ENCODE data around the gene MAGI2.
"Not testable (repeated sequence)": the region's sequence is repeated elsewhere in the genome, so short reads cannot be mapped to it uniquely, and the experiment has no call there.

MAGI2 gene

DNA sequence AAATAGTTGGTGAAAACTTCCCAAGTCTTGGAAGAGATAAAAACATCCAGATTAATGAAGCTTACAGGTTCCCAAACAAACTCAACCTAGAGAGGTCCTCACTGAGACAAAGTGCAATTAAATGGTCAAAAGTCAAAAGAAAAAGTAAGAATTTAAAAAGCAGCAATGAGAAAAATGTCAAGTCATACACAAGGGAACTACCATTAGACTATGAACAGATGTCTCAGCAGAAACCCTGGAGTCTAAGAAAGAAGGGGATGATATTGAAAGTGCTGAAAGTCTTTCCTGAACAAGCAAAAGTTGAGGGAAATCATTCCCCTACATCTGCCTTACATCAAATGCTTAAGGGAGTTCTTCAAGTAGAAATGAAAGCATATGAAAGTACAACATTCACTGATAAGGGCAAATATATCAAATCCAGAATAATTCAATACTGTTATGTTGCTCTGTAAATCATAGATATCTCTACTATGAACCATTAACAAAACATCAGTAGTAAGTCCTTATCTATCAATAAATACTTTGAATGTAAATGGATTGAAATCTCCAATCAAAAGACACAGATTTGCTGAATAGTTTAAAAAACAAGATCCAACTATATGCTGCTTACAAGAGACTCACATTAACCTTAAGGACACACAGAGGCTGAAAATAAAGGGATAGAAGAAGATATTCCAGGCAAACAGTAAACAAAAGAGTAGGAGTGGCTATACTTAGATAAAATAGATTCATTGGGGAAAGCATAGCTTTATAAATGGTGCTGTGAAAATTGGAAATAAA lies 1205.4 kb downstream of the MAGI2 start:
- FAIRE-seq, result no peak
- TF ChIP-seq SPI1 (IDR thresholded peaks at IDR 0.05; ENCODE audit: low read depth, low read length) (no peak), PAX5 (IDR thresholded peaks at IDR 0.05; ENCODE audit: insufficient read depth, low read length, severe bottlenecking) (no peak), TAF1 (IDR thresholded peaks at IDR 0.05; ENCODE audit: low read depth, low read length) (no peak), POU2F2 (IDR thresholded peaks at IDR 0.05; ENCODE audit: low read depth, low read length) (no peak), POLR2AphosphoS5 (IDR thresholded peaks at IDR 0.05; ENCODE audit: low read depth, low read length) (no peak), POLR2A (IDR thresholded peaks at IDR 0.05; ENCODE audit: low read depth, low read length) (no peak)
- no peak for DNase-seq (ENCODE audit: insufficient read length, low spot score)

DNA sequence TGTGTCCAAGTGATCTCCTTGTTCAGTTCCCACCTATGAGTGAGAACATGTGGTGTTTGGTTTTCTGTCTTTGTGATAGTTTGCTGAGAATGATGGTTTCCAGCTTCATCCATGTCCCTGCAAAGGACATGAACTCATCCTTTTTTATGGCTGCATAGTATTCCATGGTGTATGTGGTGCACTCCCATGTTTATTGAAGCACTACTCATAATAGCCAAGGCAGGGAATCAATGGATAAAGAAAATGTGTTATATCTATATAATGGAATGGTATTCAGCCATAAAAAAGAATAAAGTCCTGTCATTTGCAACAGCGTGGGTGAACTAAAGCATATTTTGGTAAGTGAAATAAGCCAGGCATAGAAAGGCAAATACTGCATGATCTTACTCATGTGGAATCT lies 1213.3 kb downstream of the MAGI2 start:
- DNase-seq (ENCODE audit: insufficient read length, low spot score); FAIRE-seq: not testable (repeated sequence)

DNA sequence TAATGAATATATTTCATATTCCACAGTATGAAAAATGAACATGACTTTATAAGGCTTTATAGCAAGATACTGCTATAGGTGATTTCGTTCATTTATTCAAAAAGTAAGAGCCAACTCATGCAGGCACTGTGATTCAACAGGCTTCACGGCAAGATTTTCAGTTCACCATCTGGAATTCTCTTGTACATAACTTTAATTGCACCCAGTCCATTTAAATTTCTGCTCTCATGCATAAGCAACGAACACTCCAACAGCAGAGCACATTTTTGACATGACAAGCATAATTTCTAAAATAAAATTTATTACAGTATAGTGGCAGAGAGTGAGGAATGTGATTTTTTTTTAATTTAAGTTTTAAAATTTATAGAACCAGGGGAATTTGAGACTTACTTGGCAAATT lies 1218.8 kb downstream of the MAGI2 start:
- TF ChIP-seq SPI1 (IDR thresholded peaks at IDR 0.05; ENCODE audit: low read depth, low read length) (no peak), PAX5 (IDR thresholded peaks at IDR 0.05; ENCODE audit: insufficient read depth, low read length, severe bottlenecking) (no peak), POU2F2 (IDR thresholded peaks at IDR 0.05; ENCODE audit: low read depth, low read length) (no peak)
- DNase-seq (ENCODE audit: insufficient read length, low spot score) (no peak), FAIRE-seq (no peak)

DNA sequence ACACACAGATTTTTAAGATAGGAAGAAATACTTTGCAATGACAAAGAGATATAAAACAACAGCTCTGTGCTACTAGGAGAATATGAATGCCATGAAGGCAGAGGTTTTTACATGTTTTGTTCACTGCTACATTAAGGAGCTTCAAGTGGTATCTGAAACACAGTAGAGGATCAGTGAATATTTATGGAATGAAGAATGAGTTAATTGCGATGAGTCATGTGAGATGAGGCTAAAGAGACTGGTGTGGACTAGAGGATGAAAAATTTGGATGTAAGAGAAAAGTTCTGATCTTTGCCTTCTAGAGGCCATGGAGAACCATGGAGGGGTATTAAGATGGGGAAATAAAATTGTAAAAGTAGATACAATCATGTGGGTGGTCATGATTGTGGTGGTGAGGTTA lies 1220.7 kb downstream of the MAGI2 start:
- TF ChIP-seq POU2F2 (IDR thresholded peaks at IDR 0.05; ENCODE audit: low read depth, low read length) (no peak), SPI1 (IDR thresholded peaks at IDR 0.05; ENCODE audit: low read depth, low read length) (no peak), TAF1 (IDR thresholded peaks at IDR 0.05; ENCODE audit: low read depth, low read length) (no peak), PAX5 (IDR thresholded peaks at IDR 0.05; ENCODE audit: insufficient read depth, low read length, severe bottlenecking) (no peak), POLR2A (IDR thresholded peaks at IDR 0.05; ENCODE audit: low read depth, low read length) (no peak), POLR2AphosphoS5 (IDR thresholded peaks at IDR 0.05; ENCODE audit: low read depth, low read length) (no peak)
- no peak for DNase-seq (ENCODE audit: insufficient read length, low spot score)
- no peak for FAIRE-seq

DNA sequence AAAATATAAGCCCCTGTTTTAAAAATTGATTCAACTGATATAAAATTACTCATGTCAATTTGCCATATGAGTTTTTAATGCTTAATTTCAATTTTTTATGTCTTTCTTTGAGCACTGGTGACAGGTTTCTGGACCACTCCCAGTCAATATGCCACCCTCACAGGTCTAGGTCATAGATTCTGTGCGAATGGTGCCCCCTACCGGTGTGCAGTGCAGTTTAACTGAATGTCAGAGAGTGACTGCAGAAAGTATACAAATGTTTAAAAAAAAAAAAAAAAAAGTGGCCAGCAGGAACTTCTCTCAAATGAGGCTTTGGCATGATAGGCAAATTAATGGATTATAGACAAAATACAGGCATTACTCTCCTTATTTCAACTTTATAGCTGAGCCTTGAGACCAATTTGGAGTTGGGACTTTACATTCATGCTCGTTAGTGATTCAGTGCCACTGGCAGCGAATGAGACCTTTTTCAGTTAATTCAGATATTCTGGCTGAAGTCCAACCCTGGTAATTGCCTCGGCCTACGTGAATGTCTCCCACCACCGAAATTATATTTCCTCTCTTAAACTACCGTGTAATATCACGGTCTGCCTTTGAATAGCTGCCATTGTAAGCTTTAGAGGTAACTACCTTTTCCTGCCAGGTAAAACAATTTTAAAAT lies 1227.3 kb downstream of the MAGI2 start:
- no peak for DNase-seq (ENCODE audit: insufficient read length, low spot score)
- FAIRE-seq, result no peak
- TF ChIP-seq SPI1 (IDR thresholded peaks at IDR 0.05; ENCODE audit: low read depth, low read length), result no peak
- TF ChIP-seq POLR2A (IDR thresholded peaks at IDR 0.05; ENCODE audit: low read depth, low read length), result no peak
- TF ChIP-seq POU2F2 (IDR thresholded peaks at IDR 0.05; ENCODE audit: low read depth, low read length), result no peak
- no peak for TF ChIP-seq TAF1 (IDR thresholded peaks at IDR 0.05; ENCODE audit: low read depth, low read length)
- no peak for TF ChIP-seq PAX5 (IDR thresholded peaks at IDR 0.05; ENCODE audit: insufficient read depth, low read length, severe bottlenecking)
- TF ChIP-seq POLR2AphosphoS5 (IDR thresholded peaks at IDR 0.05; ENCODE audit: low read depth, low read length), result no peak

DNA sequence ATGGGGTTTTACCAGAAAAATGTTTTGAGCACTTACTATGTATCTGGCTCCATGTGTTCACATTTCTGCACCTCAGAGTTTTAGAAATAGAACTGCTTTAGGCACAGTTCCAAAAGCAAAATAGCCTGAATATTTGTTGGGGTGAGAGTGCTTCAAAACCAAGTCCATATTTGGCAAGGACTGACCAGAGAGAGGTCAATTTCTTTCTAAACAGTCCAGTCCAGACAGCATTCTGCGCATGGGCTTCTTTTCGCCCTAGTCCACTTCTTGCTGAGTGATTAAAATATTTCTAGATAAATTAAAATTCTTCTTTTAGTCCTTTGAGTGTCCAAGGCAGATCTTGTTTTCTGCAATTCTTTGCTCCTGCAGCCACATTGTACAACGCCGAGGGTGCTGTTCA lies 1227.9 kb downstream of the MAGI2 start:
- no peak for DNase-seq (ENCODE audit: insufficient read length, low spot score)
- TF ChIP-seq TAF1 (IDR thresholded peaks at IDR 0.05; ENCODE audit: low read depth, low read length) (no peak), PAX5 (IDR thresholded peaks at IDR 0.05; ENCODE audit: insufficient read depth, low read length, severe bottlenecking) (no peak), POLR2AphosphoS5 (IDR thresholded peaks at IDR 0.05; ENCODE audit: low read depth, low read length) (no peak), POU2F2 (IDR thresholded peaks at IDR 0.05; ENCODE audit: low read depth, low read length) (no peak), SPI1 (IDR thresholded peaks at IDR 0.05; ENCODE audit: low read depth, low read length) (no peak), POLR2A (IDR thresholded peaks at IDR 0.05; ENCODE audit: low read depth, low read length) (no peak)
- no peak for FAIRE-seq

DNA sequence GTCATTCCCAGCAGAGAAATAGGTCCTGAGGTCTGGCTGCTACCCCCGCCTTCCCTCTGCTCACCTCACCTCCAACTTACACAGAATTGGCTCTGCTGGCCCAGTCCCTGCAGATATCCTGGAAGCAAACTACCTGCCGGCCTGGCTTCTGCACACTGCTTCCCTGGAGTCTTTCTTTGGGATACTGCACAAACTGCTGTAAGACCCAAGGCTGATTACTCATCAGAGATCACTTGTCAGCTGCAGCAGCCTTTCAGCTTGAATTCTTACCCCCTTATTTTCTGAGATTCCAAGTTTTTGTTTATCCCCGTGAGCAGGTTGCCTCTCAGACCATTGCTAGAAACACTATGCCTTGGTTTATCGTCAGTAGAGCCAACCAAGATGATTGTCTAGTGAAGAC lies 1228.5 kb downstream of the MAGI2 start:
- TF ChIP-seq POU2F2 (IDR thresholded peaks at IDR 0.05; ENCODE audit: low read depth, low read length) (no peak), POLR2AphosphoS5 (IDR thresholded peaks at IDR 0.05; ENCODE audit: low read depth, low read length) (no peak), SPI1 (IDR thresholded peaks at IDR 0.05; ENCODE audit: low read depth, low read length) (no peak), TAF1 (IDR thresholded peaks at IDR 0.05; ENCODE audit: low read depth, low read length) (no peak), PAX5 (IDR thresholded peaks at IDR 0.05; ENCODE audit: insufficient read depth, low read length, severe bottlenecking) (no peak), POLR2A (IDR thresholded peaks at IDR 0.05; ENCODE audit: low read depth, low read length) (no peak)
- FAIRE-seq (no peak), DNase-seq (ENCODE audit: insufficient read length, low spot score) (no peak)

DNA sequence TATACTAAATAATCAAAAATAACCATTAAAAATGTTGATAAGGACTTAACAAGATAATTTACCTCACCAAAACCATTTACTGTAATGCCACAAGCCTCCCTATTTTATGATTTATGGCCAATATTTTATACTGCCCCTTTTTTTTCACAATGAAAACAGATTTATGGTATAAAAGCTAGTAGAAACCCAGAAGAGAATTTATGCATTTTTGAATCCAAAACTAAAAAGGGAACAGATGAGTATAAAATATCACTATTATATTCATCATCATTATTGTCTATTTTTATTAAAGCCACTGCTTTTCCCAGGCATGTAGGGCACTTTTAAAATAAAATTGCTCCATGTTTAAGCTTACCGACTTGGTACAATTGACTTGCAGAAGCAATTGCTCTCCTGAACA lies 1229.9 kb downstream of the MAGI2 start:
- DNase-seq (ENCODE audit: insufficient read length, low spot score) (no peak), FAIRE-seq (no peak)
- TF ChIP-seq POU2F2 (IDR thresholded peaks at IDR 0.05; ENCODE audit: low read depth, low read length) (no peak), POLR2AphosphoS5 (IDR thresholded peaks at IDR 0.05; ENCODE audit: low read depth, low read length) (no peak), SPI1 (IDR thresholded peaks at IDR 0.05; ENCODE audit: low read depth, low read length) (no peak), PAX5 (IDR thresholded peaks at IDR 0.05; ENCODE audit: insufficient read depth, low read length, severe bottlenecking) (no peak), TAF1 (IDR thresholded peaks at IDR 0.05; ENCODE audit: low read depth, low read length) (no peak), POLR2A (IDR thresholded peaks at IDR 0.05; ENCODE audit: low read depth, low read length) (no peak)

DNA sequence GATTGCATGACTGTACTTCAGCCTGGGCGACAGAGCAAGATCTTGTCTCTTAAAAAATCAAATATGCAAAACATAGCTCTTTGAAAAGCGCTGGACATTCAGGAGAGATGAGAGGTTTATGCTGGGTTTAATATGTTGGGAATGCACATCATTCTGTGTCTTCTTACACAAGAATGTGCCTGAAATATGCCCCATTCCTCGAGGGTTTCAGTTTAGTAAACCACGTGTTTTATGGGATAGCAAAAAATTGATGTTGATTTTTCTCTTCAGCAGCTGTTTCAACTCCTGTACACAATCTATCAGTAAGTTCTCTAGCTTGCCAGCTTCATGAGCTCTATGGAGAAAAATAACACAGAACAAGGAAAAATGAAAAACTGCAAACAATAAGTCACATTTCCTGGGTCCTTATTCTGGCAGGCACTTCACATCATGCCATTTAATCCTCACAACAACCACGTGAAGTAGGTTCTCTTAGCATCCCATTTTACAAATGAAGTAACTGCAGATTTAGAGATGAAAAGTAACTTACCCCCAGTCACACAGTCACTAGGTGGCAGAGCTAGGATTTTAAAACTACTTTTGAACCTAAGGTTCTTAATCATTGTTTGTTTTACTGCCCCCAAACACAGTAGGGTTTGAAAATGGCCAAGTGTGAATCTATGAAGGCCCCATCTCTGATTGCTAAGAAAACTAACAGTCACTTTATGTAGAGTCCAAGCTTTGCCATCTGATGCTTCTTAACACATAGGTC lies 1231.3 kb downstream of the MAGI2 start:
- TF ChIP-seq TAF1 (IDR thresholded peaks at IDR 0.05; ENCODE audit: low read depth, low read length), result no peak
- TF ChIP-seq SPI1 (IDR thresholded peaks at IDR 0.05; ENCODE audit: low read depth, low read length), result no peak
- TF ChIP-seq POLR2AphosphoS5 (IDR thresholded peaks at IDR 0.05; ENCODE audit: low read depth, low read length), result no peak
- no peak for TF ChIP-seq PAX5 (IDR thresholded peaks at IDR 0.05; ENCODE audit: insufficient read depth, low read length, severe bottlenecking)
- no peak for TF ChIP-seq POU2F2 (IDR thresholded peaks at IDR 0.05; ENCODE audit: low read depth, low read length)
- TF ChIP-seq POLR2A (IDR thresholded peaks at IDR 0.05; ENCODE audit: low read depth, low read length), result no peak
- FAIRE-seq, result no peak
- DNase-seq (ENCODE audit: insufficient read length, low spot score), result no peak

Data from GM12891 (cell line).